ENCODE measurements around the gene IL4I1.

- TF ChIP-seq EZH2 (IDR thresholded peaks at IDR 0.05; ENCODE audit: insufficient read depth, poor library complexity, severe bottlenecking) (no peak), EZH2phosphoT487 (IDR thresholded peaks at IDR 0.05; ENCODE audit: insufficient read depth, low read depth) (no peak)
Observed at GRCh38 chr19:49853852-49854377, 42.8 kb downstream of the IL4I1 start.
